Suprapubic skin (tissue), 4 donors: ENCODE data around the gene LIPH.

Experiments used
- EP300 ChIP-seq: sonication (generic); formaldehyde crosslinking; IDR thresholded peaks from one replicate; pipeline ENCODE4 v1.6.1; 2017; ENCODE audit warnings: antibody characterized with exemption
- POLR2A ChIP-seq, 2 donors: fragments of 450-650 bp; IDR thresholded peaks; one replicate each; pipeline ENCODE4 v1.6.1; 2017; ENCODE audit warnings: antibody characterized with exemption in 2 of 2, mild to moderate bottlenecking in 2 of 2, moderate library complexity in 2 of 2
- POLR2AphosphoS5 ChIP-seq, 3 donors: sonication (generic); formaldehyde crosslinking; IDR thresholded peaks; one replicate each; pipeline ENCODE4 v1.6.1; 2017; ENCODE audit warnings: antibody characterized with exemption in 3 of 3
- TF ChIP-seq, protein P1 (sequence below), 2 donors: fragments of 200-600 bp in 1 of 2; fragments of 450-650 bp in 1 of 2; sonication (generic) in 1 of 2; IDR thresholded peaks; one replicate each; pipeline ENCODE4 v1.5.1; 2016 to 2019; ENCODE audit warnings: antibody characterized with exemption in 2 of 2, mild to moderate bottlenecking in 1 of 2, moderate library complexity in 1 of 2

DNA sequence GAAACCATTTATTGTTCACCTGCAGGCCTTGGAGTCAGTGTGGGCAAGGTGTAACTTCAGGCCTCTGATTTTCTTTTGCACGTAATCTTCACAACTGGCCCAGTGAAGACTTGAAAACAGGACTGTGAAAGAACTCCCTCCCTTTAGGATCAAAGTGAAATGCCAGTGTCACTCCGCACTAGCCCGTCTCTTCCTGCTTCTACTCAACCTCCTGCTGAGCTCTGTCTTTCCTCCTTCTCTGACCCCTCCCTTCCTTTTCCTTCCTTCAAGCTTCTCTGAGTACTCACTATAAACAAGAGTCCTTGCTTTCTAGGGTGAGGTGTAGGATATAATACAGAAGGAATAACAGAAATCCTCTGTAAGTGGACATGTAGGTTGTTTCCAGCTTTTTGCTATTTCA, 82.1 kb downstream of the LIPH start:
- TF ChIP-seq, protein P1, sequence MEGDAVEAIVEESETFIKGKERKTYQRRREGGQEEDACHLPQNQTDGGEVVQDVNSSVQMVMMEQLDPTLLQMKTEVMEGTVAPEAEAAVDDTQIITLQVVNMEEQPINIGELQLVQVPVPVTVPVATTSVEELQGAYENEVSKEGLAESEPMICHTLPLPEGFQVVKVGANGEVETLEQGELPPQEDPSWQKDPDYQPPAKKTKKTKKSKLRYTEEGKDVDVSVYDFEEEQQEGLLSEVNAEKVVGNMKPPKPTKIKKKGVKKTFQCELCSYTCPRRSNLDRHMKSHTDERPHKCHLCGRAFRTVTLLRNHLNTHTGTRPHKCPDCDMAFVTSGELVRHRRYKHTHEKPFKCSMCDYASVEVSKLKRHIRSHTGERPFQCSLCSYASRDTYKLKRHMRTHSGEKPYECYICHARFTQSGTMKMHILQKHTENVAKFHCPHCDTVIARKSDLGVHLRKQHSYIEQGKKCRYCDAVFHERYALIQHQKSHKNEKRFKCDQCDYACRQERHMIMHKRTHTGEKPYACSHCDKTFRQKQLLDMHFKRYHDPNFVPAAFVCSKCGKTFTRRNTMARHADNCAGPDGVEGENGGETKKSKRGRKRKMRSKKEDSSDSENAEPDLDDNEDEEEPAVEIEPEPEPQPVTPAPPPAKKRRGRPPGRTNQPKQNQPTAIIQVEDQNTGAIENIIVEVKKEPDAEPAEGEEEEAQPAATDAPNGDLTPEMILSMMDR (IDR thresholded peaks at IDR 0.05): no peak
- TF ChIP-seq POLR2A (IDR thresholded peaks at IDR 0.05): no peak
- TF ChIP-seq EP300: no peak
- TF ChIP-seq POLR2AphosphoS5 (IDR thresholded peaks at IDR 0.05): no peak
